ENCODE results near the gene CLINT1.
"Not testable (repeated sequence)": the region's sequence is repeated elsewhere in the genome, so short reads cannot be mapped to it uniquely, and the experiment has no call there.

CLINT1 gene

DNA sequence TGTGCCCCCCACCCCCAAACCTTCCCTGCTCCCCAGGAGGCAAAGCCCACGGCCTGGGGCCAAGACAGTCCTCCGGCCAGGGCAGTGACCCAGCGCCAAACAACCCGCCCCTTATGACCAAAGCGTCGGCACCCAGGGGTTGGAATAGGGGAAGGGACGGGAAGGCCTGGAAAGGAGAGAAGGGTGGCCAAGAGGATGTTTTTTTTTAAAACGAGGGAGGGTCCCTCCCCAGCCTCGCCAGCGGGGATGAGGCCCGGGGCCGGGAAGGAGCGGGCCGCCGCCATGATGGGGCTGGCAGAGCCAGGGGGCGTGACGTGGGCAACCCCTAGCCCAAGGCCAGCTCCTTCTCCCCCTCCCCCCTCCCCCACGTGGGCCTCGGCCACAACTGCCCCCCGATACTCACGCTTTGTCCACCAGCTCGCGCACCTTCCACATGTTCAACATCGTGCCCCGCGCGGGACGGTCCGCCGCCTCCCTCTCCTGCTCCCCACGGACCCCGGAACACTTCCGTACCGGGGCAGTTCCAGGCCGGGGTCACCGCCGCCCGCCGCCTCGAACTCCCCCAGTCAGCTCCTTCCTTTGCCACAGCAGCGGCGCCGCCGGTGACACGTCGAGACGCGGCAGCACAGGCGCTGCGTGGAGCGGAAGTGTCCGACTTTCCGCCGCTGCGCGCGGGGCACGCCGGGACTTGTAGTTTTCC lies at the start of gene CLINT1:
Gene CLINT1 (minus strand): TSS at position 619 of the 700 bp plus-strand sequence. CDS start 175 bp downstream, at position 444.
- DNase-seq (ENCODE audit: low read depth in 3 of 3), result peak; percentile 78 to 86 (median 83)

DNA sequence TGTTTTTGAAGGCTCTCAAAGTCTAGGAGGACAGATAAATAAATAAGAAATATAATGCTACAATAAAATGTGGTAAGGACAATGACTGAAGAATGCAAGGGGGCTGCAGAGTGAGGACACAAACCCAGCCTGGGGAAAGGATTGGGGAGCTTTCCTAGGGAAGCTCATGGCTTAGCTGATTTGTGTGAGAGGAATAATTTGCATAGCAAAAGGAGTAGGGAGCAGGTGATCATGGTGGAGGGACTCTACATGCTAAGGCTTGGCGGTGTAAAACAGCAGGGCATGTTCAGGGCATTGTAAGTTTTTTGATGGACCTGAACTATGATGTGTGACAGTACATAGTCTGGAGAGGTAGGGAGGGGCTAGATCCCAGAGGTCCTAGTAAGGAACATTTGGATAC lies 49.5 kb upstream of the CLINT1 start:
- no peak for DNase-seq (ENCODE audit: low read depth in 3 of 3)

DNA sequence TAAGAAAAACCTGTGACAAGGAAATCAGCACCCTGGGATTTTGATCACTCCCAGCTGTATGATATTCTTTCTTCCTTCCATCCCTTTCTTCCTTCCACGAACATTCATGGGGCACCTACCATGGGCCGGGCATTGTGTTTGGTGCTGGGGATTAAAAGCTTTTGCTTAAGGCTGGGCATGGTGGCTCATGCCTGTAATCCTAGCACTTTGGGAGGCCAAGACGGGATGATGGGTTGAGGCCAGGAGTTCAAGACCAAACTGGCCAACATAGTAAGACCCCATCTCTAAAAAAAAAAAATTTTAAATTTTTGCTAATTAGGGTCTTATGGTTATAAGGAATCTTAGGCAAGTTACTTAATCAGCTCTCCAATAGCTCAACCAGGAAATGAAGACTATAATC lies 48.5 kb upstream of the CLINT1 start:
- no peak for DNase-seq (ENCODE audit: low read depth in 3 of 3)

DNA sequence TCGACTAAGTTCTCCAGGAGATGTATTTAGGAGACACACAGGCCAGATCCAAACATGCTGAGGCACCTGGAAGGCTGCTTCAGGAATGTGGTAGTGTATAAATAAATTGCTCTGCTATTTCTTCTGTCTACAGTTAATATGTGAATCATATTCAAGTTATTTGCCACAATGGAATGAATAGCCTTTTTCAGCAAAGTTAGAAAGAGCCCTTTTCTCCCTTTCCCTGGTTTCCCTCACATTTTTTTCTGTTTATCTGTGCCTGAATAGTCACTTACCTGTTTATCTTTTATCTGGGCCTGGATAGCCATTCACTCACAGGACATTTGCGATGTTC lies 44.1 kb upstream of the CLINT1 start:
- no peak for DNase-seq (ENCODE audit: low read depth in 3 of 3)

DNA sequence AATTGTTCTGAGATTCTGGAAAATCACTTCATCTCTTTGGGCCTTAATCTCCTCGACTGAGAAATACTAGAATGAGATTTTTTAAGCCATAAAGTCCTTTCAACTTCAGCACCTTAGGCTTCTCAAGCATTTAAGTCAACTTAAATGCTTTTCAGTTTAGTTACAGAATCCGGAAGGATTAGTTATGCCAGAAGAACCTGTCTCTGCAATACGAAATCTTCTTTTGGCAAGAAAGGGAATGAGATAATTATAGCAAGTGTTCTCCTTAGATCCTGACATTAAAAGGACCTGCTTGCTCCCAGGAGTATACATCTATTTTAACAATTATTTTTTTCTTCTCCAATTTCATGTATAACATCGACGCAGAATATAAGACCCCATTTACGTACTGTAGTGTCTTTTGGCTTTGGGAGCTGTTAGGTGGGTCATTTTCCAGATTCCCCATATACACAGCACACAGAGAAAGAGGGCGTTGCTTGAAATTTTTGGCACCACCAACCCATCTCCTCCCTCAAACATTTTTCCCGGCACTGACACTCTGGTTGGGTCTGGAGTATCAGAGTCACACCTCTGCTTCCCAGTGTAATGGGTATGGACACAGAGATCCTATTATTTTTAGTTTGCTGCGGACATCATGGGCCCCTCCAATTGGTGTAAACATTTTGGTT lies 43.6 kb upstream of the CLINT1 start:
- DNase-seq (ENCODE audit: low read depth in 3 of 3), result no peak

DNA sequence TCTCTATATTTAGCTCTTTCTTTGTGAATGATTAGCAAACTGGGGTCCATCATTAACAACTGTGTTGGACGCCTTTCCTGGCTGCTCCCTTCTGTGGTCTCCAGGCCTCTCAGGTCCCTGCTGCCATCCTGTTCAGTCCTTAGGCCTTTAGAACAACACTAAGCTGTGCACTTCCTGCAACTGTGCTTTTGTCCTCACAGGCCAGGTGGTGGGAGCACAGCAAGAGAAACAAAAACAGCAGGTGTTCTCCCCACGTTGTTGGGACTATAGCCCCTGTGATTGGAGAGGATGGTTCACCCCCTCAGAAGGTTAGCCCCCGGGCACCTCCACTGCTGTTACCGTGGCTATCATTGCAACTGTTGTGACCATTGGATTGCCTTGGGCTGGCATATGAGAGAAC lies 41.7 kb upstream of the CLINT1 start:
- DNase-seq (ENCODE audit: low read depth in 3 of 3), result no peak

DNA sequence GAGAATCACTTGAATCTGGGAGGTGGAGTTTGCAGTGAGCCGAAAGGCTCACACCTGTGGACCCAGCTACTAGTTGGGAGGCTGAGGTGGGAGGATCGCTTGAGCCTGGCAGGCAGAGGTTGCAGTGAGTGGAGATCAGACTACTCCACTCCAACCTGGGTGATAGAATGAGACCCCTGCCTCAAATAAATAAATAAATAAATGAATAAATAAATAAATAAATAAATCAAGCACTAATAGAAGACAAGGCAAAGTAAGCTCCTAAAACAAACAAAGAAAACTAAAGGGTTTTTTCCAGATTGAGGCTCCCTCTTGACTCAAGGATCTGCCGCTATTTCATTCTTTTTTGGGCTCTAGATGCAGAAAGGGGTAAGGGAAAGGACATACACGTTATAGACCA lies 34.7 kb upstream of the CLINT1 start:
- no peak for DNase-seq (ENCODE audit: low read depth in 3 of 3)

DNA sequence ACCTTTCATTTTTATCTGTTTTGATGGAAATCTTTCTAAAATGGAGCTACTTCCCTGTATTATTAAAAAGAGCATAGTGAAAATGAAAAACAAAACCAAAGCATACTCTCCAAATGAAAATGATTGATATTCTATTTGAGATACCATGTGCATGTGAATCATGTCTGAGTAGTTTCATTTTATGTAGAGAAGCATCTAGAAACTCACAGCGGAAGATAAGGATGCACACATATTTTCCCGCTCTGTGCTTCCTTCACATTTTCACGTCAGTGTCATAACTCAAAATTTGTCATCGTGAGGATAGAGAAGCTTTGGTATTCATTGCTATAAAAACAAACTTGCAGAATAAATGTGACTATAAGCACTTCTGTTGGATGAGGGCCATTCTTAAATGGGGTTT lies 34.0 kb upstream of the CLINT1 start:
- no peak for DNase-seq (ENCODE audit: low read depth in 3 of 3)

DNA sequence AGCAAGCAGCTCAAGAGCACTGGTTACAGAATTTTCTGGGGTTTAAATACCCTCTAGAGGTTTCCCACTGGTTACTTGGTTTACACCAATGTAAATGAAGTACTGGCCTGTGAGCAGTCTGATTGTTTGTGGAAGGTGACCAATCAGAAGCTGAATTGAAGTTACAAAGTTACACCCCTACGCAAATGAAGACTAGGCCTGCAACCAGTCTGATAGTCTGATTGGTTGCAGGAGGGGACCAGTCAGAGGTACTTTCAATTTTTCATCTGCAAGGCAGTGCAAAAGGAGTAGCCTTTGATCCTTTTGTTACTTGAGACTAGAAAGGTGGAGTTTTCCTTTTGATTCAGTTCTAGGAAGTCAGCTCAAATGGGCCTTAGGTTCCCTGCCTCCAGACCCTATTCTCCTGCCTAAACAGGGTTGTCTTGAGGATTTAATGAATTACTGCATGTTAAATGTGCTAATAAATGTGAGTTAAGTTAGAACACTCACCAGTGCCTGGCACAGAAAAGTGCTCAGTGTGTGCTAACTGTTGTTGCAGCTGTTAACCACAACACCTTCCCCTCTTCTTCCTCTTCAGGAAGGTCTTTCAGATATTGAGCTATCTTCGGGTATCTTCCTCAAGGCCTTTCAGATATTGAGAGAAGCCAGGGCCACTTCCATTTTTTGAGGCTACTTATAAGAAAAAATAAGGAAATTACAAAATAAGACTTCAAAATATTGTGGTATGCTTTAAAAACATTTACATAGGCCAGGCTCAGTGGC lies 32.1 kb upstream of the CLINT1 start:
- DNase-seq (ENCODE audit: low read depth in 3 of 3), result no peak

DNA sequence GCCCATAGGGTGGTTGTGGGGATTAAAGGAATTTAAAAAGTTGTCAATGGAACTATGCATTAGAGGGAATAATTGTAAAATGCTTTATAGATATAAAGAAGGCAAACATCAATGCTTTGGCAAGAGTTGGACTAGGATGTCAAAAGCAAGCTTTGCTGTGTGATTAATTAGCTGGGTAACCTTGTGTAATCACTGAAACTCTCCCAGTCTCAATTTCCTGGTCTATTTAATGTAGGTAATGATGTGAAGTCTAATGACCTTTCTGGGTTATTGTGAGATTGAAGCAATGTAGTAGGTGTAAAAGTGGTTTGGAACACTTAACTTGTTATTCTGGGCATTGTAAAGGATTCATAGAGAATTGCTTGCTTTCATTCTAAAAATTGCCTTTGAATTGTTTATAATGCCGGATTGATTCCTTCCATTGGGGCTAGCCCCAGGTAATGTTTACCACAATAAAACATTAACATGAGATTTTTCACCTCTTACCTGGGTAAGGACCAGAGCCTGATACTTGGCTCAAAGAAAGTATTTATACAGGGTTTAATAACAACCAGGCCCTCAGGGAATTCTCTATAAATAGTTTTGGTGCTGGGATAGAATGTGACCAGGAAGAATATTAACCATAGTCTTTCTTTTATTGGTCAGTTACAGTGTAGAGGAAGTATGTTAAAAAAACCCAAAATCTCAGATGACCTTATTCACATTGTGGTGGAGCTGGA lies 30.0 kb upstream of the CLINT1 start:
- no peak for DNase-seq (ENCODE audit: low read depth in 3 of 3)

DNA sequence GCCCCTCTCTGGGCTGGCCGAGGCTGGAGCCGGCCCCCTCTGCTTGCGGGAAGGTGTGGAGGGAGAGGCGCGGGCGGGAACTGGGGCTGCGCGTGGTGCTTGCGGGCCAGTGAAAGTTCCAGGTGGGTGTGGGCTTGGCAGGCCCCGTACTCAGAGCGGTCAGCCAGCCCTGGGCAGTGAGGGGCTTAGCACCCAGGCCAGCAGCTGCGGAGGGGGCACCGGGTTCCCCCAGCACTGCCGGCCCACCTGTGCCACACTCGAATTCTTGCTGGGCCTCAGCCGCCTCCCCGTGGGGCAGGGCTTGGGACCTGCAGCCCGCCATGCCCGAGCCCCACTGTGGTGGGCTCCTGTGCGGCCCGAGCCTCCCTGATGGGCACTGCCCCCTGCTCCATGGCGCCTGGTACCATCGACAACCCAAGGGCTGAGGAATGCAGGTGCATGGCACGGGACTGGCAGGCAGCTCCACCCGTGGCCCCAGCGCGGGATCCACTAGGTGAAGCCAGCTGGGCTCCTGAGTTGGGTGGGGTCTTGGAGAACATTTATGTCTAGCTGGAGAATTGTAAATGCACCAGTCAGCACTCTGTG lies 27.9 kb upstream of the CLINT1 start:
- no peak for DNase-seq (ENCODE audit: low read depth in 3 of 3)

DNA sequence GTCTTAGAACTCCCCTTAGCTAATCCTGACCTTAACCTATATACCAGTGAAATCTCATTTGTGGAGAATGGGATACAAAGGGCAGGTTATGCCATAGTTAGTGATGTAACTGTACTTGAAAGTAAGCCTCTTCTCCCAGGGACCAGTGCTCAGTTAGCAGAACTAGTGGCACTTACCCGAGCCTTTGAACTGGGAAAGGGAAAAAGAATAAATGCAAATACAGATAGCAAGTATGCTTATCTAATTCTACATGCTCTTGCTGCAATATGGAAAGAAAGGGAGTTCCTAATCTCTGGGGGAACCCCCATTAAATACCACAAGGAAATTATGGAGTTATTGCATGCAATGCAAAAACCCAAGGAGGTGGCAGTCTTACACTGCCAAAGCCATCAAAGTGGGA lies 26.1 kb upstream of the CLINT1 start:
- not testable (repeated sequence) for DNase-seq (ENCODE audit: low read depth in 3 of 3)

DNA sequence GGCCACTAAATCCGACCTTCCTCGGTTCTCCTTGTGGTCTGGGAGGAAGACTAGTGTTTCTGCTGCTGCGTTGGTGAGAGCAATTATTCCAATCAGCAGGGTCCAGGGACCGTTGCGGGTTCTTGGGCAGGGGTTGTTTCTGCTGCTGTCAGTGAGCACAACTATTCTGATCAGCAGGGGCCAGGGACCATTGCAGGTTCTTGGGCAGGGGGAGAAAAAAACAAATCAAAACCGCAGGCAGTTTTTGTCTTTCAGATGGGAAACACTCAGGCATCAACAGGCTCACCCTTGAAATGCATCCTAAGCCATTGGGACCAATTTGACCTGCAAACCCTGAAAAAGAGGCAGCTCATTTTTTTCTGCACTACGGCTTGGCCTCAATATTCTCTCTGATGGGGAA lies 22.6 kb upstream of the CLINT1 start:
- not testable (repeated sequence) for DNase-seq (ENCODE audit: low read depth in 3 of 3)

DNA sequence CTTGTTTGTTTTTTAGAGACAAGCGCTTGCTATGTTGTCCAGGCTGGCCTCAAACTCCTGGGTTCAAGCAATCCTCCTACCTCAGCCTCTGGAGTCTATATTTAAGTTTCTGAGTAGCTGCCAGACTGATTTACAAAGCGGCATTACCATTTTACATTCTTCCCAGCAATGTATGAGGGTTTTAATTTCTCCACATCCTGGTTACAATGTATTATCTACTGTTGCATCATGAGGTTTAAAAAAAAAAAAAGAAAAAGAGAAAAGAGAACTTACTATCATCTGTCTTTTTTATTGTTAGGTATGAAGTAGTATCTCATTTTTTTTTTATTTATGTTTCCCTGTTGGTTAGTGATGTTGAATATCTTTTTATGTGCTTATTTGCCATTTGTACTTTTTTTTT lies 18.9 kb upstream of the CLINT1 start:
- no peak for DNase-seq (ENCODE audit: low read depth in 3 of 3)

DNA sequence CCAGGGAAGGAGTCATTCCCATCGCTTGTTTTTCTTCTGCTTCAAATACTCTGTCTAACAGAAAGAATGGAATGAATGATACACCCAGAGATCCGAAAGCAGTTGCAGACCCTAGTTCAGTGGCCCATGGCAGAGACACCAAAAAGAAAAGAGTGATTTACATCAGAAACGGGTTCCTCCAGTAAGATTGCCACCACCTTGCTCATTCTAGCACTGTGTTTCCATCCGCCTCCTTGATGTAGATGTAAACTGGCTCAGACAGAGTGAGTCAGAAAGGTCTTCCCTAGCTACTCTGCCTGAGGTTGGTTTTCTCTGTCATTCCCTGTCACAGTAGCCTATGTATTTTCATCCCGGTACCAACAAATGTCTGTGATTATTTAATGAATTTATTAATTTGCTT lies 15.9 kb upstream of the CLINT1 start:
- no peak for DNase-seq (ENCODE audit: low read depth in 3 of 3)

DNA sequence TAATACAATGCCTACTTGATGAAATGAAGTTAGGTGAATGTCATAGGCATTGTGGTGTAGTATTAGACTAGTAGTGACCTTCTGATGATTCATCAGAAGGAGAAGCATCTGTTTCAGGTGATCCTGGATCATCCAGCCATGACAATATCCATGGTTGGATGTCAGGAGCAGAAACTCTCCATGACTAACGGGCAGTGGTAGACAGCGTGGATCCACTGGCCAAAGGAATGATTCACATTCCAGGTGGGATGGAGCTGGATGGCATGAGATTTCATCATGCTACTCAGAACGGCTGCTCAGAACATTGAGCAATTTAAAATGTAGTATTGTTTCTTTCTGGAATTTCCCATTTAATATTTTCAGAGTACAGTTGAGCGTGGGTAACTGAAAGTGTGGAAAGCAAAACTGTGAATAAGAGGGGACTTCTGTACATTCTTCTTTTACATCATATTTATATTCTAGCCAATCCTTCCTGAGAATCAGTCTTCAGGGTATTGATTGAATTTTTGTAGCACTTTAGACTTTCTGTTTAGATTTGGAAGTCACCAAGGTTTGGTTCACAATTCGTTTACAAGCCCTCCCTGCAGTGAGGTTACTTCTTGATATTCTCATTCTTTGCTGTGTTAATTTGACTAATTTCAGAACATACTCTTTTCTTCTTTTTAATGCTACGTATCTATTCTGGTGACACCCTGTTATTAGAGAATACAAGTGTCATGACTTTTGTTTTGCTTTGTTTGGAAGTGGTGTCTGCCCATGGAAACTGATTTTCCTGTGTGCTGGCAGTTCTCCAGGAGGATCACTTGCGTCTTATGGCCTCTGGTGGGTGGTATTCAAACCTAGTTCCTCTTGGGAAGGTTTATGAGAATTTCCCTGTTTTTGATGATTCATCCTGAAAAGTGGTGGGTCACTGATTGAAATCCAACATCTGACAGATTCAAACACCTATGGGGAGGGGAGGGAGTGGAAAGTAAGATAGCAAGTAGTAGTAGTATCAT lies 12.2 kb upstream of the CLINT1 start:
- DNase-seq (ENCODE audit: low read depth in 3 of 3), result no peak

DNA sequence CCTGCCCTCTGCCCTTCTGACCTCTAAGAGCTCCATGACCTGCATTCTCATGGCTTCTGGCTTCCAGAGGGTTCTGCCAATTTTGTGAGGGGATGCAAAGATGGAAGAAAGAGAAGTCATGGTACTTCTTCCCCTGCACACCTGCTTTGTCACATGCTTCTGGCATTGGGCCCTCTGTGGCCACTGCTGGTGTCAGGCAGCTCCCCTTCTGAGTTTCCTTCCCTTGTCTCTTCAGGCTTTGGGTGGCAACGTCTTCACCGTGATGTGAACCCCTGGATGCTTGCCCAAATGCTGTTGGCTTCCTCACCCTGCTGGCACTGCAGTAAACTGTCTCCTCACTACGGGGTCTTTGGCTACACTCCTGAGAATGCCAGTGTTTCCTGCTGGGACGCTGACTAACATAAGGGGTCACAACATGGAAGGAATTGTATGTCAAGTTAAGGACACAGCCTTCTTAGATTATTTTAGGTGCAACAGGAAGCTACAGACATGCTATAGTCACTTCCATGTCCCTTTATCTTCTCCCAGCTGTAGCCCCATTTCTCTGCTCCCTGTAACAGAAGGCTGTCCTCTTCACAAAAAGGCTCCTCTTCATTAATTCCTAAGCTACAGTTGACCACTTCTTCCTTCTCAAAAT lies 8.9 kb upstream of the CLINT1 start:
- no peak for DNase-seq (ENCODE audit: low read depth in 3 of 3)

DNA sequence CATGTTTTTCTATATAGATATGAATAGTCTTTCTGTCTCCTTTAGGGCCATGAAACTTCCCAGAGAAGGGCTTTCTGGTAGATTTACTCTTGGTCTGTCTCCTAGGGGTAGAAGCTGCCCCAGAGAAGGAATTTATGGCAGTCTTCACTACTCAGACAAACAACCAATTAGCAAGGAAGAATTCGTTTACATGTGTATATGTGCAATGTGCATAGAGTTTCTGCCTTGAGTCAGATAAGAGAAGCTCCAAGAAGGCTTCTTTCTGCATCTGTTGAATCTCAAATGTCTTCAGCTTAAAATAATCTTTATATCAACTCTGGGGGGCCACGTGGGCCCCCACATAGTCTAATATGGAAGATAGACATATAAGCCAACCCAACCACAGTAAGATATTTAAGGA lies 7.6 kb upstream of the CLINT1 start:
- no peak for DNase-seq (ENCODE audit: low read depth in 3 of 3)

DNA sequence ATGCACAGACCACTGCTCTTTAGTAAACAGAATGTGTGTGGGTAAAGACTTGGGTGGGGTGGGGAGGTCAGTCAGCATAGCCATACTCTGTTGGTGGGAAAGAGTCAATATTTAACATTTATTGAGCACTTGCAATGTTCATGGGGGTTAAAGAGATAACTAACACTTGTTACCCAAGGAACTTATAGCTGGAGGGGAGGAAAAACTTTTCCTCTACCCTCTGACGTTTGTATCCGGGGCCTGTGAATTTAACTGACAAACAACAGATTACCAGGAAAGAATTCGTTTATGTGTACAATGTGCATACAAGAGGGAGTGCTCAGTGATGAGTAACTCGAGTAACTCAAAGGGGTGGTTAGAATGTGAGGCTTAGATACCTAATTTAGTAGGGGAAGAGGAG lies 6.8 kb upstream of the CLINT1 start:
- DNase-seq (ENCODE audit: low read depth in 3 of 3), result no peak

DNA sequence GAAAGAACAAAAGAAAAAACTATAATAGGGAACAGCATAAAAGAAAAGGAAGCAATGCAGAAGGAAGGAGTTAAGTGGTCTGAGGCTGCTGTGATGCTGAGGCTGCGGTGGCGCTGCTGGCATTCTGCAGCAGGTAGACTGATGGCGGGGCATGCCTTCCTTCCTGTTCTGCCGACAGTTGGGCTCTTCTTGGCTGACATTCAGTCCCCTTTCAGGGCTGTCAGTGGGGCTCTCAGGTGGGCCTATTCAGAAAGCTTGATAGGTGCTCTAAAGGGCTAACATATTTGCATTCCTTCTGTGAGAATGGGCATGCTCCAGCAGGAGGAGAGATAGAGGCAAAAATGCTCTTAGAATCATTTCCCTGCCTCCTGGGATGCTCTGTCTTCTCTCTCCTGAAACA lies 5.1 kb upstream of the CLINT1 start:
- DNase-seq (ENCODE audit: low read depth in 3 of 3), result no peak

All from stimulated activated CD4-positive, alpha-beta T cell treated with anti-CD3 and anti-CD28 coated beads, TNF-alpha, amount 100 ng/mL, for 48 hours (primary cell).